Hepatocyte (in vitro differentiated cells): ENCODE measurements around the gene ADAMTS2. TPM values are rescaled to one million over a fixed set of nuclear protein-coding genes. Genes with fewer than 3 reads are reported as not detected.

Experiments used
- DNase-seq: peaks from one replicate; pipeline ENCODE4 v3.0.0-alpha.2; 2016; ENCODE audit warnings: low spot score
- H2AFZ ChIP-seq: fragments of 200-600 bp; sonication (generic); 2 replicates; pipeline ENCODE4 v1.6.0; 2016; ENCODE audit warnings: antibody characterized with exemption, mild to moderate bottlenecking
- H3K27ac ChIP-seq: fragments of 200-600 bp; sonication (generic); 2 replicates; pipeline ENCODE4 v1.5.1; 2016; ENCODE audit warnings: mild to moderate bottlenecking
- H3K27me3 ChIP-seq: fragments of 200-600 bp; sonication (generic); 2 replicates; pipeline ENCODE4 v1.6.1; 2016
- H3K36me3 ChIP-seq: fragments of 200-600 bp; sonication (generic); replicated peaks from 2 replicates; pipeline ENCODE4 v1.5.1; 2016; ENCODE audit warnings: low read depth; ENCODE audit not compliant: insufficient read depth
- H3K4me1 ChIP-seq: fragments of 200-600 bp; sonication (generic); 2 replicates; pipeline ENCODE4 v1.5.1; 2016; ENCODE audit warnings: mild to moderate bottlenecking, moderate library complexity; ENCODE audit not compliant: insufficient read depth
- H3K4me2 ChIP-seq: fragments of 200-600 bp; sonication (generic); 2 replicates; pipeline ENCODE4 v1.6.0; 2016
- H3K4me3 ChIP-seq: fragments of 200-600 bp; sonication (generic); 2 replicates; pipeline ENCODE4 v1.5.1; 2016; ENCODE audit warnings: mild to moderate bottlenecking
- H3K79me2 ChIP-seq: fragments of 200-600 bp; sonication (generic); 2 replicates; pipeline ENCODE4 v1.6.0; 2017; ENCODE audit warnings: mild to moderate bottlenecking
- H3K9me2 ChIP-seq: fragments of 200-600 bp; sonication (generic); replicated peaks from 2 replicates; pipeline ENCODE4 v1.6.0; 2017; ENCODE audit warnings: mild to moderate bottlenecking; ENCODE audit not compliant: insufficient read depth
- H3K9me3 ChIP-seq: fragments of 200-600 bp; sonication (generic); 2 replicates; pipeline ENCODE4 v1.5.1; 2016; ENCODE audit warnings: low read depth, mild to moderate bottlenecking
- H4K20me1 ChIP-seq: fragments of 200-600 bp; sonication (generic); 2 replicates; pipeline ENCODE4 v1.6.0; 2016; ENCODE audit warnings: mild to moderate bottlenecking; ENCODE audit not compliant: insufficient read depth, poor library complexity, severe bottlenecking
- CTCF ChIP-seq: fragments of 200-600 bp; sonication (generic); IDR thresholded peaks from 2 replicates; pipeline ENCODE4 v1.5.1; 2016; ENCODE audit warnings: antibody characterized with exemption, mild to moderate bottlenecking; ENCODE audit not compliant: poor library complexity
- EZH2 ChIP-seq: fragments of 200-600 bp; sonication (generic); IDR thresholded peaks from 2 replicates; pipeline ENCODE4 v1.6.1; 2016; ENCODE audit warnings: antibody characterized with exemption, mild to moderate bottlenecking, borderline replicate concordance
- EZH2phosphoT487 ChIP-seq: fragments of 200-600 bp; sonication (generic); IDR thresholded peaks from one replicate; pipeline ENCODE4 v1.6.1; 2018; ENCODE audit warnings: antibody characterized with exemption, mild to moderate bottlenecking, low read depth, moderate library complexity; ENCODE audit not compliant: unreplicated experiment, severe bottlenecking
- WGBS: methylation state at CpG from one replicate; pipeline ENCODE4 v1.1.6; 2016; ENCODE audit warnings: low lambda C conversion rate; ENCODE audit errors: missing lambda C conversion rate; 5-methylcytosine and 5-hydroxymethylcytosine counted together
- polyA plus RNA-seq: library from polyadenylated mRNA; unstranded; fragments of >200 nt; fragmentation: Nextera tagmentation; extraction: Ambion mirVana; gene quantifications from 2 replicates; pipeline ENCODE4 v1.2.1, GENCODE V29; 2016
- total RNA-seq: library from RNA; depleted of rRNA; stranded (reverse); fragments of >200 nt; gene quantifications from 2 replicates; pipeline ENCODE4 v1.2.3, GENCODE V29; 2014

Gene ADAMTS2
- total and polyA plus RNA-seq, 2 experiments from 2014 or later = 55.4 to 78.8 TPM

GRCh38 chr5:179120951-179121666 lies 224.2 kb downstream of the ADAMTS2 start:
- H3K4me3 ChIP-seq = no peak overlapping the region
- H3K4me2 ChIP-seq = no peak overlapping the region
- no peaks in the 10 kb centered on the region for H3K4me1 ChIP-seq
- H4K20me1 ChIP-seq = no peaks in the 10 kb centered on the region
- H3K27me3 ChIP-seq = no peaks in the 10 kb centered on the region
- no peak overlapping the region for H3K27ac ChIP-seq
- no peaks in the 10 kb centered on the region for H3K9me3 ChIP-seq
- 98% methylated on average over 68 of the region's 75 CpGs for WGBS
- TF ChIP-seq EZH2phosphoT487 = no peak
- TF ChIP-seq CTCF = no peak
- H2AFZ ChIP-seq = no peak overlapping the region
- DNase-seq = no peak
- H3K36me3 ChIP-seq = no peaks in the 10 kb centered on the region
- H3K79me2 ChIP-seq = no peaks in the 10 kb centered on the region
- H3K9me2 ChIP-seq = no peaks in the 10 kb centered on the region

- Histone ChIP-seq H3K9me2 (no peaks in the 10 kb centered on the region), H3K27ac (no peak overlapping the region), H3K4me2 (no peak overlapping the region), H3K79me2 (no peaks in the 10 kb centered on the region), H3K27me3 (no peaks in the 10 kb centered on the region), H3K36me3 (no peaks in the 10 kb centered on the region), H3K4me3 (no peak overlapping the region), H3K4me1 (no peaks in the 10 kb centered on the region), H3K9me3 (no peaks in the 10 kb centered on the region), H2AFZ (no peak overlapping the region), H4K20me1 (no peaks in the 10 kb centered on the region)
- TF ChIP-seq CTCF (no peak), EZH2 (no peak), EZH2phosphoT487 (no peak)
- no peak for DNase-seq
- 97% methylated on average over 26 of the region's 35 CpGs for WGBS
These were observed 224.8 kb downstream of the ADAMTS2 start for GRCh38 chr5:179120421-179120861.

GRCh38 chr5:179119415-179120170 lies 225.7 kb downstream of the ADAMTS2 start:
- Histone ChIP-seq H3K4me3 (no peak overlapping the region), H3K4me2 (no peak overlapping the region), H3K4me1 (no peaks in the 10 kb centered on the region), H4K20me1 (no peaks in the 10 kb centered on the region), H2AFZ (no peak overlapping the region), H3K27ac (no peak overlapping the region), H3K27me3 (no peaks in the 10 kb centered on the region), H3K9me3 (no peaks in the 10 kb centered on the region), H3K9me2 (no peaks in the 10 kb centered on the region), H3K36me3 (no peaks in the 10 kb centered on the region), H3K79me2 (no peaks in the 10 kb centered on the region)
- DNase-seq = no peak
- WGBS = 92% methylated on average over 14 of the region's 15 CpGs
- TF ChIP-seq EZH2phosphoT487 = no peak
- TF ChIP-seq CTCF = no peak
- no peak for TF ChIP-seq EZH2
